AG04450 (cell line): ENCODE results near the gene SH3RF3. TPM values are rescaled to one million over a fixed set of nuclear protein-coding genes. Genes with fewer than 3 reads are reported as not detected.

Experiments used
- CTCF ChIA-PET: fragments of 300-600, 350-600 bp; formaldehyde crosslinking; extraction: SDS; loops from one replicate; lab custom pipeline; 2022; ENCODE audit warnings: antibody characterized with exemption, inconsistent platforms; lab: Charles Lee
- POLR2A ChIA-PET: fragments of 350-600 bp; formaldehyde crosslinking; extraction: SDS; loops from one replicate; lab custom pipeline; 2021; ENCODE audit warnings: antibody characterized with exemption, inconsistent platforms; lab: Yijun Ruan, JAX
- DNase-seq: peaks from one replicate; pipeline ENCODE4 v3.0.0-alpha.2; 2011; ENCODE audit warnings: low read depth, low spot score
- H3K27ac ChIP-seq: one replicate; pipeline ENCODE4 v1.5.1; 2012; ENCODE audit warnings: low read depth, low read length, control low read depth
- H3K27me3 ChIP-seq: one replicate; pipeline ENCODE4 v1.6.0; 2012; ENCODE audit warnings: low read length; ENCODE audit not compliant: control insufficient read depth, insufficient read depth
- H3K4me3 ChIP-seq: 2 replicates; pipeline ENCODE4 v1.5.1; 2011; ENCODE audit warnings: mild to moderate bottlenecking, low read depth, low read length, control low read depth
- H3K9me3 ChIP-seq: 2 replicates; pipeline ENCODE4 v1.5.1; 2012; ENCODE audit warnings: low read length; ENCODE audit not compliant: control insufficient read depth, insufficient read depth
- polyA plus RNA-seq: library from polyadenylated mRNA; depleted of rRNA; stranded (reverse); fragments of >200 nt; gene quantifications from 2 replicates; pipeline ENCODE4 v1.2.3, GENCODE V29; 2011
- TF ChIP-seq, protein P1 (sequence below): IDR thresholded peaks from 2 replicates; pipeline ENCODE4 v1.5.1; 2011; ENCODE audit warnings: low read depth, low read length, control low read depth, inconsistent platforms

SH3RF3 gene
- polyA plus RNA-seq, 1 experiment: 5.7 TPM

DNA sequence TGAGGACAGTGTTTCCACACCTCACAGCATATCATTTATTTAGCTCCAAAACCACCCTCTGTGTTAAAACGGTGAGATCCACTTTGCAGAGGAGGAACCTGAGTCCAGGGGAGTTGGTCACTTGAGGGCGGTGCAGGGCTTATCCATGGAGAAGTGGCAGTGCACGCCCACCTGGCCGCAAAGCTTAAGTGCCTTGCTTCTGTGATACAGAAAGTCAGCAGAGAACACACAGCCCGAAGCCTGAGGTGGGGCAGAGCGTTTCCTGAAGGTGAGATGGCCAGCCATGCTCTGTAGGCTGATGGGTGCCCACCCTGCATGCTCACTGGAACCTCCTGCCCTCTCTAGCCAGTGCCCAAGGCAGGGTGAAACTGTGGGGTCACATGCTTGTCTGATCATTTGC is 87.3 kb downstream of the SH3RF3 start:
- POLR2A ChIA-PET: no interaction called here
- no peaks in the 10 kb centered on the region for H3K9me3 ChIP-seq
- no peak for DNase-seq
- no peak overlapping the region for H3K27ac ChIP-seq
- CTCF ChIA-PET: no interaction called here
- TF ChIP-seq, protein P1, sequence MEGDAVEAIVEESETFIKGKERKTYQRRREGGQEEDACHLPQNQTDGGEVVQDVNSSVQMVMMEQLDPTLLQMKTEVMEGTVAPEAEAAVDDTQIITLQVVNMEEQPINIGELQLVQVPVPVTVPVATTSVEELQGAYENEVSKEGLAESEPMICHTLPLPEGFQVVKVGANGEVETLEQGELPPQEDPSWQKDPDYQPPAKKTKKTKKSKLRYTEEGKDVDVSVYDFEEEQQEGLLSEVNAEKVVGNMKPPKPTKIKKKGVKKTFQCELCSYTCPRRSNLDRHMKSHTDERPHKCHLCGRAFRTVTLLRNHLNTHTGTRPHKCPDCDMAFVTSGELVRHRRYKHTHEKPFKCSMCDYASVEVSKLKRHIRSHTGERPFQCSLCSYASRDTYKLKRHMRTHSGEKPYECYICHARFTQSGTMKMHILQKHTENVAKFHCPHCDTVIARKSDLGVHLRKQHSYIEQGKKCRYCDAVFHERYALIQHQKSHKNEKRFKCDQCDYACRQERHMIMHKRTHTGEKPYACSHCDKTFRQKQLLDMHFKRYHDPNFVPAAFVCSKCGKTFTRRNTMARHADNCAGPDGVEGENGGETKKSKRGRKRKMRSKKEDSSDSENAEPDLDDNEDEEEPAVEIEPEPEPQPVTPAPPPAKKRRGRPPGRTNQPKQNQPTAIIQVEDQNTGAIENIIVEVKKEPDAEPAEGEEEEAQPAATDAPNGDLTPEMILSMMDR: no peak
- H3K4me3 ChIP-seq: no peak overlapping the region
- H3K27me3 ChIP-seq: no peaks in the 10 kb centered on the region

DNA sequence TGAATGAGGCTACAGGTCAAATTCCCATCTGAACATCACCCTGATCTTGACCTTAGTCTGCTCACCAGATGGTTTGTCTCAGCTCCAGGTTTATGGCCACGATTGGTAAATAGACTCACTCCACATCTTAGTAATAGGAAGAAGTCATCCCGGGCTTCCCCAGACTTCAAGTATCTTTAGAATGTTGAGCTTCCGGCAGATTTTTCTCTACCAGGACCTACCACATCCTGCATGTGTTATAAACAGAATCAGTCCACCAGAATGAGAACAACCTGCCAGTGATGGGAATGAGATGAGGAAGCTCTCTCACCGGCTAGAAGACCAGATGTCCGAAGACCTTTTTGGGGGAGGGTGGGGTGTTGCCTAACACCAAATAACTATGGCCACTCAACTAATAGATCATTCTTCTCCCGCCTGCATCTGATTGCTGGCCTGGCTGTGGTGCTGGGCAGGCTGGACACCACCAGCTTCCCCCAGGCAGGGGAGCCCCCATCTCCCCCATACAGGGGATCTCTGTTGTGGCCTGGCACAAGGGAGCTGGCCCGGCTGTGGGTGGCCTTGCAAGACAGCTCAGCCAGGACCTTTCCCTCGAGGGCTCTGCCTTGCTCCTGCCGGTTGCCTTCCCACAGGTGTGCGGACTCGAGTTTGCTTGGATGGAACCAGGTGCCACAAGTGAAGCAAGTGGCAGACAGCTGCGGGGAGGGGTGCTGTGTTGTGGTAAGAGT is 88.5 kb downstream of the SH3RF3 start:
- peak; percentile 97 for DNase-seq
- Histone ChIP-seq H3K27ac (peak overlapping the region; percentile 97), H3K27me3 (no peaks in the 10 kb centered on the region), H3K4me3 (no peak overlapping the region), H3K9me3 (no peaks in the 10 kb centered on the region)
- TF ChIP-seq, protein P1: no peak
- POLR2A ChIA-PET: interaction anchor here (0.5 to 2.0 kb wide), 13 partner anchors 20 to 280 kb away, joined by 3 to 11 read pairs (median 4); no protein-coding TSS in a partner anchor
- CTCF ChIA-PET: interaction anchor here (1.5 kb wide), 1 partner anchor 104 kb away, joined by 3 read pairs; no protein-coding TSS in a partner anchor

DNA sequence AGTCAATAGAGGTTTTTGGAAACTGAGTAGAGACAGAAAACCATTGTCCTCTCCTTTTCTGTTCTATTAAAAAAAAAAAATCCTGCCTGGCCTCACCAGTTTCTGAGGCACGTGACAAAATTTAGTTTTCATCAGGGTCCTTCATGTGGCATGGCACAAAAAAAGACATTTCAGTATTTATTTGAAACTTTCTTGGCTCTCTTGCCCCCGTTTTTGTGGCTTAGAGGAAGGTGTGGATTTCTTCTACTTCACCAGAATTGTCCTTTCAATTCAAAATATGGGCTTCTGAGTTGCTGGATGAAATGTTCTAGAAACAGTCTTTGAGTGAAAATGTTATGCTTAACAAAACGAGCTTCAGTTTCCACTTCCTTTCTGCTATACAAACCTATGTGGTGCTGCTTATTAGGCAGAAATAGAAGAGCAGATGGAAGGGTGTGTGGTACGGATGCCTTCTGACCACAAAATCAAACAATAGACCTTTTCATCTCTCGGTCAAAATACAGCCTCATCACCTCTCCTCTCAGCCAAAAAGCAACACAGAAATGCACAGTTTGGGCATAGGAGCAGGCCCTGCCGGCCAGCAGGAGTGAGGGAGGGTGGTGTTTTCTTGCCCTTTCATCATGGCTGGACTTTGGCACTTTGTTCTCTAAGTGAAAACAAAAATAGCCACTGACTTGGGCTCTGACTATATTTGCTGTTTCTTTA is 89.2 kb downstream of the SH3RF3 start:
- peak; percentile 23 for DNase-seq
- TF ChIP-seq, protein P1: no peak
- Histone ChIP-seq H3K27me3 (no peaks in the 10 kb centered on the region), H3K4me3 (no peak overlapping the region), H3K27ac (peak overlapping the region; percentile 97), H3K9me3 (no peaks in the 10 kb centered on the region)
- ChIA-PET CTCF (interaction anchor here (1.5 kb wide), 1 partner anchor 103 kb away, joined by 3 read pairs; no protein-coding TSS in a partner anchor), POLR2A (interaction anchor here (1.0 to 2.0 kb wide), 9 partner anchors 20 to 279 kb away, joined by 3 to 11 read pairs (median 4); no protein-coding TSS in a partner anchor)

DNA sequence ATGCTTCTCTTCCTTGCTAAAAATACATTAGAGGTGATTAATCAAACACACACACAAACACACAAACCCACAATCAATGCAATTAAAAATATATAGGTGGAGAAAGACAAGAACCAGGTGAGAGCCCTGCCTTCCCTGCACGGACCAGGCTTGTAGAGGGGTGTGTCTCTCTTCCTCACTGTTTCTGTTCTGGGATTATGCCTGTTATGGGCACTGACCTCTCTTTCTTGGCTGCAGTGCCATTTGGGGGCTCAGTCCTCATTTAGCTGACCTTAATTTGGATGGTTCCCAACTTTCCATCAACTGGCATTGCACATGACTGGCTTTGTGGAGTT is 89.8 kb downstream of the SH3RF3 start:
- CTCF ChIA-PET: interaction anchor here (1.0 to 1.5 kb wide), 2 partner anchors 12 to 103 kb away, joined by 3 read pairs; no protein-coding TSS in a partner anchor

More for the DNA sequence above, 89.8 kb downstream of the SH3RF3 start:
- DNase-seq: no peak
- POLR2A ChIA-PET: interaction anchor here (2.0 kb wide), 1 partner anchor 47 kb away, joined by 11 read pairs; no protein-coding TSS in a partner anchor
- TF ChIP-seq, protein P1: no peak
- Histone ChIP-seq H3K9me3 (no peaks in the 10 kb centered on the region), H3K27me3 (no peaks in the 10 kb centered on the region), H3K27ac (peak overlapping the region; percentile 97), H3K4me3 (no peak overlapping the region)
